Right lobe of liver (tissue), 6 donors: Measurements from ENCODE around the gene KDELR3. TPM values are rescaled to one million over a fixed set of nuclear protein-coding genes. Genes with fewer than 3 reads are reported as not detected.

ENCODE experiments used
- ATAC-seq, 4 donors: fragments of 200-7000 bp; cut with Tn5 transposase; one replicate each; pipeline ENCODE4 v1.9.1; 2020; ENCODE audit warnings: mild to moderate bottlenecking in 4 of 4, moderate library complexity in 4 of 4
- DNase-seq, 3 donors: peaks; one replicate each; pipeline ENCODE4 v3.0.0-alpha.2; 2020
- H3K27ac ChIP-seq, 3 donors: fragments of 200-600 bp; one replicate each; pipeline ENCODE4 v1.8.0; 2022
- H3K27me3 ChIP-seq, 2 donors: fragments of 200-600 bp; one replicate each; pipeline ENCODE4 v1.8.0; 2022
- H3K36me3 ChIP-seq, 4 donors: fragments of 200-600 bp; sonication (generic) in 1 of 4; one replicate each; pipeline versions ENCODE4 v1.5.1 to v1.8.0; 2017 to 2022; ENCODE audit warnings: control low read depth in 1 of 4
- H3K4me1 ChIP-seq, 4 donors: fragments of 200-600 bp; sonication (generic) in 1 of 4; one replicate each; pipeline versions ENCODE4 v1.5.1 to v1.8.0; 2017 to 2022; ENCODE audit warnings: control low read depth in 1 of 4
- H3K4me3 ChIP-seq, 3 donors: fragments of 200-600 bp; one replicate each; pipeline ENCODE4 v1.8.0; 2022
- H3K9me3 ChIP-seq, 4 donors: fragments of 200-600 bp; sonication (generic) in 1 of 4; one replicate each; pipeline versions ENCODE4 v1.5.1 to v1.8.0; 2017 to 2022; ENCODE audit warnings: control low read depth in 1 of 4
- CTCF ChIP-seq, 4 donors: fragments of 200-600 bp in 3 of 4; fragments of 450-650 bp in 1 of 4; IDR thresholded peaks; one replicate each; pipeline versions ENCODE4 v1.5.1 to v1.8.0; 2016 to 2022; ENCODE audit warnings: antibody characterized with exemption in 4 of 4, mild to moderate bottlenecking in 2 of 4
- POLR2A ChIP-seq: fragments of 450-650 bp; IDR thresholded peaks from one replicate; pipeline ENCODE4 v1.6.1; 2017; ENCODE audit warnings: antibody characterized with exemption, mild to moderate bottlenecking
- WGBS: methylation state at CpG from one replicate; pipeline ENCODE4 v1.1.6; 2018; ENCODE audit warnings: low coverage, low lambda C conversion rate; ENCODE audit not compliant: insufficient coverage; ENCODE audit errors: missing lambda C conversion rate; 5-methylcytosine and 5-hydroxymethylcytosine counted together
- intact Hi-C, 2 donors: fragments of 100-400 bp; cut with DNase I; formaldehyde crosslinking; loops; one replicate each; pipeline versions ENCODE4 v1.11.2 to v1.14.1; 2022
- total RNA-seq, 6 experiments: library from RNA; depleted of rRNA in 2 of 6; stranded (reverse); fragments of >200 nt in 2 of 6; fragmentation: NEBNext Ultra II Directional in 3 of 6; extraction: Animal tissue kit (Norgen Biotek cat#: 25700) in 3 of 6; gene quantifications; one replicate each; pipeline versions ENCODE4 v1.1.0 to v1.2.4, GENCODE V29; 2016 to 2023
- donor health status: DM: no; HTN: yes; CAD: no.
- donor health status: DM: no; HTN: no; CAD: no.
- donor health status: DM: no; HTN: no; CAD: no.
- donor health status: DM: no; HTN: yes; CAD: no.
- donor health status: DM: no; HTN: yes; CAD: no.

KDELR3 gene
- total RNA-seq, 6 experiments from 2014 or later = 2.4 to 53.8 (median 12.8) TPM

- H3K4me1 ChIP-seq = no peaks in the 10 kb centered on the region
- intact Hi-C loops = no loop called here
- H3K27me3 ChIP-seq = no peaks in the 10 kb centered on the region
- TF ChIP-seq POLR2A (no peak), CTCF (IDR thresholded peaks at IDR 0.05) (no peak)
- no peaks in the 10 kb centered on the region for H3K36me3 ChIP-seq
- 88% methylated on average over 13 of the region's 14 CpGs for WGBS
- DNase-seq (no peak), ATAC-seq (no peak)
- no peak overlapping the region for H3K4me3 ChIP-seq
- no peaks in the 10 kb centered on the region for H3K9me3 ChIP-seq
- no peak overlapping the region for H3K27ac ChIP-seq
Measured at GRCh38 chr22:38440747-38441350, 27.0 kb upstream of the KDELR3 start.

- H3K4me3 ChIP-seq = no peak overlapping the region
- H3K36me3 ChIP-seq = no peaks in the 10 kb centered on the region
- ATAC-seq (no peak), DNase-seq (no peak)
- no peaks in the 10 kb centered on the region for H3K9me3 ChIP-seq
- WGBS = 69% methylated on average over 11 of the region's 16 CpGs
- no peak overlapping the region for H3K27ac ChIP-seq
- H3K27me3 ChIP-seq = no peaks in the 10 kb centered on the region
- no peak for TF ChIP-seq CTCF (IDR thresholded peaks at IDR 0.05)
- no peak for TF ChIP-seq POLR2A
- no peaks in the 10 kb centered on the region for H3K4me1 ChIP-seq
- intact Hi-C loops = no loop called here
Measured at GRCh38 chr22:38441620-38442287, 26.1 kb upstream of the KDELR3 start.

- 46% methylated on average over 8 of the region's 13 CpGs for whole genome bisulfite sequencing
- intact Hi-C loops = no loop called here
Measured at GRCh38 chr22:38442967-38443627, 24.8 kb upstream of the KDELR3 start.

More at GRCh38 chr22:38442967-38443627, 24.8 kb upstream of the KDELR3 start:
- no peaks in the 10 kb centered on the region for H3K36me3 ChIP-seq
- no peak for DNase-seq
- no peaks in the 10 kb centered on the region for H3K27me3 ChIP-seq
- H3K4me1 ChIP-seq = no peaks in the 10 kb centered on the region
- peak in 1 of 4 donors; percentile 6 for ATAC-seq
- H3K4me3 ChIP-seq = no peak overlapping the region
- no peaks in the 10 kb centered on the region for H3K9me3 ChIP-seq
- no peak overlapping the region for H3K27ac ChIP-seq
- TF ChIP-seq POLR2A = no peak
- no peak for TF ChIP-seq CTCF (IDR thresholded peaks at IDR 0.05)
